Tibial nerve (tissue), 4 donors: ENCODE data around the gene FBN3.

ENCODE experiments used
- EP300 ChIP-seq, 2 donors: sonication (generic); formaldehyde crosslinking; IDR thresholded peaks; one replicate each; pipeline ENCODE4 v1.6.1; 2017; ENCODE audit warnings: antibody characterized with exemption in 2 of 2, mild to moderate bottlenecking in 1 of 2
- POLR2A ChIP-seq, 2 donors: fragments of 450-650 bp; IDR thresholded peaks; one replicate each; pipeline ENCODE4 v1.6.1; 2017; ENCODE audit warnings: antibody characterized with exemption in 2 of 2, mild to moderate bottlenecking in 2 of 2, moderate library complexity in 2 of 2
- TF ChIP-seq, protein P1 (sequence below), 5 experiments: fragments of 200-600 bp in 3 of 5; fragments of 450-650 bp in 2 of 5; sonication (generic) in 3 of 5; IDR thresholded peaks; one replicate each; pipeline ENCODE4 v1.5.1; 2016 to 2019; ENCODE audit warnings: antibody characterized with exemption in 5 of 5, mild to moderate bottlenecking in 3 of 5, moderate library complexity in 2 of 5

DNA sequence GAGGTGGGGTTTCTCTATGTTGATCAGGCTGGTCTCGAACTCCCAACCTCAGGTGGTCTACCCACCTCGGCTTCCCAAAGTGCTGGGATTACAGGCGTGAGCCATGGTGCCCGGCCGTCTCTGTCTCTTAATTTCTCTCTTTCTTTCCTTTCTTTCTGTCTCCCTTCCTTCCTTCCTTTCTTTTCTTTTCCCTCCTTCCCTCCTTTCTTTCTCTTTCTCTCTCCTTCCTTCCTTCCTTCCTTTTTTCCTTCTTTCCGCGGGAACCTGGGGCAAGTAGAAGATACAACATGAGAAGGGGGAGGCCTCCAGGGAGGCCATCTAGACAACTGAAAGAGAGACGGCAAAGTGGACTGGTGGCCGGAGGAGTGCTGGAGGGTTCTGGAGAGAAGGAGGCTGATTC lies 128.7 kb downstream of the FBN3 start:
- TF ChIP-seq POLR2A (IDR thresholded peaks at IDR 0.05), result no peak
- TF ChIP-seq, protein P1, sequence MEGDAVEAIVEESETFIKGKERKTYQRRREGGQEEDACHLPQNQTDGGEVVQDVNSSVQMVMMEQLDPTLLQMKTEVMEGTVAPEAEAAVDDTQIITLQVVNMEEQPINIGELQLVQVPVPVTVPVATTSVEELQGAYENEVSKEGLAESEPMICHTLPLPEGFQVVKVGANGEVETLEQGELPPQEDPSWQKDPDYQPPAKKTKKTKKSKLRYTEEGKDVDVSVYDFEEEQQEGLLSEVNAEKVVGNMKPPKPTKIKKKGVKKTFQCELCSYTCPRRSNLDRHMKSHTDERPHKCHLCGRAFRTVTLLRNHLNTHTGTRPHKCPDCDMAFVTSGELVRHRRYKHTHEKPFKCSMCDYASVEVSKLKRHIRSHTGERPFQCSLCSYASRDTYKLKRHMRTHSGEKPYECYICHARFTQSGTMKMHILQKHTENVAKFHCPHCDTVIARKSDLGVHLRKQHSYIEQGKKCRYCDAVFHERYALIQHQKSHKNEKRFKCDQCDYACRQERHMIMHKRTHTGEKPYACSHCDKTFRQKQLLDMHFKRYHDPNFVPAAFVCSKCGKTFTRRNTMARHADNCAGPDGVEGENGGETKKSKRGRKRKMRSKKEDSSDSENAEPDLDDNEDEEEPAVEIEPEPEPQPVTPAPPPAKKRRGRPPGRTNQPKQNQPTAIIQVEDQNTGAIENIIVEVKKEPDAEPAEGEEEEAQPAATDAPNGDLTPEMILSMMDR (IDR thresholded peaks at IDR 0.05), result no peak
- no peak for TF ChIP-seq EP300 (IDR thresholded peaks at IDR 0.05)
